Thyroid gland (tissue), 4 donors: ENCODE data around the gene RGSL1.

Experiments
- CTCF ChIP-seq, 6 experiments: fragments of 200-600 bp in 3 of 6; fragments of 450-650 bp in 3 of 6; sonication (generic) in 3 of 6; IDR thresholded peaks; one replicate each; pipeline ENCODE4 v1.5.1; 2016 to 2019; ENCODE audit warnings: antibody characterized with exemption in 6 of 6, mild to moderate bottlenecking in 2 of 6, inconsistent platforms in 1 of 6, moderate library complexity in 1 of 6
- POLR2A ChIP-seq, 2 donors: fragments of 450-650 bp; IDR thresholded peaks; one replicate each; pipeline ENCODE4 v1.6.1; 2017; ENCODE audit warnings: antibody characterized with exemption in 2 of 2, mild to moderate bottlenecking in 2 of 2, moderate library complexity in 1 of 2

- no peak for TF ChIP-seq CTCF (IDR thresholded peaks at IDR 0.05)
- no peak for TF ChIP-seq POLR2A (IDR thresholded peaks at IDR 0.05)
Measured at GRCh38 chr1:182407724-182408123, 42.2 kb upstream of the RGSL1 start.
